Astrocyte of the hippocampus (primary cell): Measurements from ENCODE around the gene COL27A1.

ENCODE experiments used
- DNase-seq: peaks from one replicate; pipeline ENCODE4 v3.0.0; 2011; ENCODE audit warnings: low read depth, low spot score

Gene COL27A1

DNA sequence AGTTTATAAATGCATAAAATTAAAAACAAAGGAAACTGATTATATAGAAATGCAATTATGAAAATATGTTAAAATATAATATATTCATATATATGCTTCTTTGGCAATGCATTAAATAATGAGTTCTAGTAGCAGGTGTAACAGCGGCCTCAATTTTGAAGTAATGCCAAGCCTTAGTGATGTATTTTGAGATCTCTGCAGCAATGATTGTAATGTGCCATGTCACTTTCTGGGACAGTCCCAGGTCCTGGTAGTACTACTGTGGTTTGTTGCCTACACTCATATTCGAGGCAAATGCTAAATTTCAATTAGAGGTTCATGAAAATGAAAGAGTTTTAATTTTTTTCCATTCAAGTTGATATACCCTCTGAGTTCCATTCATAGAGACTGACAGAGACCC lies 91.7 kb downstream of the COL27A1 start:
- DNase-seq: no peak

DNA sequence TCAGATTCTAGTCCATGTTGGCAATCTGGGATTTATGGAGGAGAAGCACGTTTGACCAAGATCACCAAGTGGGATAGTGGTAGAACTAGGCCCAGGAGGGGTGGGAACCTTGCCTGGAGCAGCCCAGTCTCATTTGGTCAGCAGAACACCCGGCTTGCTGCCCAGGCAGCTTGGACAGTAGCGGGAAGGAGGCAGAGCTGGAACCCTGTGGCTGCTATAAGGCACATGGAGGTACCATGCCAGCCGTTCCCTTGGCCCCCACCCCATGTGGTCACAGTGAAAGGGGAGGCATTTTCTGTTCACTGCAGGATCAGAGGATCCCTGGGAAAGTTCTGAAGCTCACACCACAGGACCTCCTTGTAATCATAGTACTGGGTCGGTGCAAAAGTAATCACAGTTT lies 92.2 kb downstream of the COL27A1 start:
- DNase-seq: no peak

GRCh38 chr9:114248299-114248707 lies 93.0 kb downstream of the COL27A1 start:
- DNase-seq: no peak

GRCh38 chr9:114249424-114250234 lies 94.3 kb downstream of the COL27A1 start:
- DNase-seq: no peak

GRCh38 chr9:114250235-114250568 lies 94.9 kb downstream of the COL27A1 start:
- DNase-seq: peak; percentile 96

DNA sequence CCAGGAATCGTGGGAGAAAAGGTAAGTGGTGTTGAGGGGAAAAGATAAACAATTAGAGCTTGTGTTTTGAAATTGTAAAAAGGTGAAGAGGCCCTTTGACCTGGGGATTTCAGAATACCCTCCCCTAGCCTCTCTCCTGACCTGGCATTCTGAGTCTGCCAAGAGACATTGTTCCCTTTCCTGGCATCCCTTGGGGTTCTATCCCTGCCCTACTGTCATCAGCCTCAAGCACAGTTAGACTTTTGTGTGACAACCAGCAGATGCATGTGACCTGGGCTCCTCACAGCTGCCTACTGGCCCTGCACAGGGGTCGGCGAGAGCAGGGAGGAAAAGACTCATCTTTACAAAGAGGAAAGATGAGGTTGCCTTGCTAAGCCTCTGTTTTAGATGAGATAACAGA lies 95.3 kb downstream of the COL27A1 start:
- no peak for DNase-seq

DNA sequence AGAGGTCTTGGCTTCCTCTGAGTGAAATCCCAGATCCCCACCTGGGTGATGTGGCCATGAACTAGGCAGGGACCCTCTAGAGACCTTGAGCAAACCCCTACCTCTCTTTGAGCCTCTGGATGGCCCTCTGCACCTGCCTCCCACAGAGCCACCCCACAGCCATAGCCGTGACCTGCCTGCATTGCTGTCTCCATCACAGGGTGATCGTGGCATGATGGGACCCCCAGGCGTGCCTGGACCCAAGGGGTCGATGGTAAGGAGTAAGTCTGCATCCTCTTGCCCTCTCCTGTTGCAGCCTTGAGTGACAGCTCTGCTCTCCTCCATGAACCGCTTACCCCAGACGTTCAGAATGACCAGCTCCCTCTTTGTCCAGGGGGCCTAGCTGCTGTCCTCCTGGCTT lies 97.1 kb downstream of the COL27A1 start:
- DNase-seq: no peak

DNA sequence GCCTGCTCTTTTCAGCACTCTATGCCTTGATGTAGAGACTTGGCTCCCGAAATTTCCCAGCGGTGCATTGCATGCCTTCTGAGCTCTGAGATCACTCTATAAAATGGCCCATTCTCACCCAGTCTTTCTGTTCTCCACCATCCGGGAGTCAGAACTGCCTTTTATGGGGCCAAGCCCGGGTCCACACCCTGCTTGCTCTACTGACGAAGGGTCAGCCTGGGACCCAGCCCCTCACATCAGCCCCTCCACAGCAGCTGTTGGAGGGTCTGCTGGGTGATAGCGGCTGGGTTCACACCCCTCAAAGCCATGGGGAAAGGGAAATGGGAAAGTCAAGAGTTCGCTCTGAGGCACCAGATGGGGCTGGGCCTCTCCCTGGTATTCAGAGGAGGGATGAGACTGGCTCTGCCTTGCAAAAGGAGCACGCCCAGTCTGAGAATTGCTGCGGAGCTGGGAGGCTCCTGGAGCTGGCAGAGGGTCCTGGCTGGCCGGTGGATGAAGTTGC lies 101.5 kb downstream of the COL27A1 start:
- DNase-seq: no peak

GRCh38 chr9:114258218-114258617 lies 102.9 kb downstream of the COL27A1 start:
- DNase-seq: no peak

GRCh38 chr9:114258866-114259797 lies 103.8 kb downstream of the COL27A1 start:
- DNase-seq: no peak

GRCh38 chr9:114259798-114260523 lies 104.6 kb downstream of the COL27A1 start:
- no peak for DNase-seq

DNA sequence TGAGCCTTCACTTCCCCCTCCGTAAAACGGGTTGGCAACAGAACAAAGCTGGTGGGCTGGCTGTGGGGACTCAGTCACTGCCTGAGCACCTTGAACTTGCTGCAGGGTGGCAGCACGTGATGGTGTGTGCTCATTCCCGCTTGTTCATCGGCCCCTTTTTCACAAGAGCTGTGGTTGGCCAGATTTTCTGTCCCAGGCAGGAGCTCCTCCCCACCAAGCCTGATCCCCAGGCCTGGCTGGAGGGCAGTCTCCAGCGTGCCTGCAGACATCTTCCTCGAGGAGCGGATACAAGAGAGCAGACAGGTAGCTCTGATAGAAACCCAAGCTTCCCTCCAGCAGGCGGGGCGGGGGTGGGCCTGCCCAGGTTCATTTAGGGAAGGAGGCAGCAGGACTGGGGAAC lies 105.7 kb downstream of the COL27A1 start:
- DNase-seq: no peak

- no peak for DNase-seq
These were observed 106.7 kb downstream of the COL27A1 start for GRCh38 chr9:114261987-114262386.

DNA sequence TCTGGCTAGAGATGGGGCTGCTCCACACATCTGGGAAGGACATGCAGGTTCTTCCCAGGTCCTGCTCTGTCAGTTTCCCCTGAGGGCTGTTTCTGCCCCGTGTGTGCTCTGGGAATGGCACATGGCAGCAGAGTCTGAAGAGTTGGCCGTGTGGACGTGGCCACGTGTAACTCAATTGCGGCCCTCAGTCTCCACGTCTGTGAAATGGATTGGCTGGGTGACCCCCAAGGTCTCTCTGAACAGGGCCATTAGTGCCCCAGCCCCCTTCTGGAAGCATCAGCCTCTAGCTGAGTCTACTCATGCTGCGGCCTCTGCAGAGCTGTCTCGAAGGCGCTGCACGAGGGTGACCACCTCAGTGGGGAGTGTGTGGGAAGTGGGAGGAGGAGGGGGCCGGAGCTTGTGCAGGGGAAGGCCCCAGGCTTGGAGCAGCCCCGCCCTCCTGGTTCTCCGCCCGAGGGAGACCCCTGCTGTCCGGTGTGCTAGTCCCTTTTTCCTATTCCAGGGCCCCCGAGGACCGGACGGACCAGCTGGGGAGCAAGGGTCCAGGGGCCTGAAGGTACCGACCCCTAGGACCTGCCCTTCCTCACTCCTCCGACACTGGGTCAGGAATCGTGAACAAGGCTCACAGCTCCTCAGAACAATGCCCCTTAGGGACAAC lies 108.6 kb downstream of the COL27A1 start:
- DNase-seq: peak; percentile 59

GRCh38 chr9:114264806-114265550 lies 109.6 kb downstream of the COL27A1 start:
- DNase-seq: no peak

- DNase-seq: peak; percentile 76
These were observed 111.6 kb downstream of the COL27A1 start for GRCh38 chr9:114266969-114267368.

- no peak for DNase-seq
These were observed 113.7 kb downstream of the COL27A1 start for GRCh38 chr9:114269023-114269422.

DNA sequence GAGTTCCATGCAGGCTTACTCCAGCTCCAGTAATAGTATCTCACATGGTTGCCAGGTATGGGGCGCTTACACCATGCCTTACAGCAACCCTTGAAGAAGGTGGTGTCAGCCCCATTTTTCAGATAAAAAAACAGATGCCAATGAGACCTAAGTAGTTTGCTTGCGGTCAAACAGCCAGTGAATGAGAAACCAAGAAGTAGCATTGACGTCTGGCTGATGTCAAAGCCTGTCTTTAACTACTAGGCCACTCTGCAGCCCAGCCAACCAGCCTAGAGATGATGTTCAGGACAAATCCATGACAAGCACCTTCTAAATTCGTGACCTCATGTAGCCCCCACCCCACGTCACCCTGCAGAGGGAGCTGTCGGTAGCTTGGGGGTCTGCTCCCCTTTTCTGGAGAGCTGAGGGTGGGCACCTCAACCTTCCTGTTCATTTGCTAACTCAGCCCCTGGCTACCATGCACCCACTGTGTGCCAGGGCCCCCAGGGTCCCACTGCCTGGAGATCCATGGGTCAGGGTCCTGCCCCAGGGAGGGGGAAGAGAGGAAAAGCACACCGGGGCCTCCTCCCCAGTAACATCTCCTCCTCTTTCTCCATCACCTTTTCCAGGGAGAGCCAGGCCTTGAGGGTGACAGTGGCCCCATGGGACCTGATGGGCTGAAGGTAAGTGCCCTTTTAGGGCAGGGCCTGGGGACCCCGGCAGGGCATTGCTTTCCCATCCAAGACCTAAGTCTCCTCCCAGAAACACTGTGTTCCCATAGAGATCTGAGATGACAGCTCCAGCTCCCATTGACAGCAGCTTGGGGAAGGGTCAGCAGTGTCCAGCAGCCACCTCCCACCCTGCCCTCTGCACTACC lies 115.0 kb downstream of the COL27A1 start:
- DNase-seq: no peak
